BLaER1 treated with 17β-estradiol and CSF1 and Interleukin-3, amounts not matched to agents 10 nM and 100 nM (cell line): ENCODE results near the gene ALDH3B2.

ENCODE experiments used
- H3K27ac ChIP-seq, 11 experiments: shearing (Covaris generic); formaldehyde crosslinking; 2 replicates each; pipeline ENCODE4 v1.8.1; 2022
- H3K27me3 ChIP-seq, 11 experiments: shearing (Covaris generic); formaldehyde crosslinking; 2 replicates each; pipeline ENCODE4 v1.8.1; 2022
- H3K36me3 ChIP-seq, 11 experiments: shearing (Covaris generic); formaldehyde crosslinking; 2 replicates each; pipeline ENCODE4 v1.8.1; 2022
- H3K4me1 ChIP-seq, 10 experiments: shearing (Covaris generic); formaldehyde crosslinking; 2 replicates each; pipeline ENCODE4 v1.8.1; 2022
- H3K4me2 ChIP-seq, 11 experiments: shearing (Covaris generic); formaldehyde crosslinking; 2 replicates each; pipeline ENCODE4 v1.8.1; 2022
- H3K4me3 ChIP-seq, 10 experiments: shearing (Covaris generic); formaldehyde crosslinking; 2 replicates each; pipeline ENCODE4 v1.8.1; 2022
- H3K9ac ChIP-seq, 11 experiments: shearing (Covaris generic); formaldehyde crosslinking; 2 replicates each; pipeline ENCODE4 v1.8.1; 2022
- H3K9me3 ChIP-seq, 11 experiments: shearing (Covaris generic); formaldehyde crosslinking; replicated peaks in 1 of 11; 2 replicates each; pipeline ENCODE4 v1.8.1; 2022
- H4K20me1 ChIP-seq, 11 experiments: shearing (Covaris generic); formaldehyde crosslinking; 2 replicates each; pipeline ENCODE4 v1.8.1; 2022
- Cebpa-rat ChIP-seq, 11 experiments: shearing (Covaris generic); IDR thresholded peaks; 2 replicates each; pipeline ENCODE4 v1.8.1; 2022

ALDH3B2 gene

GRCh38 chr11:67656278-67656922 is 18.0 kb downstream of the ALDH3B2 start:
- Histone ChIP-seq H3K36me3 (peaks cover 0 to 6% (median 0%) of the 10 kb centered on the region in 11 experiments; a peak in 3 of 22 replicates), H3K9ac (no peak overlapping the region), H3K27ac (no peak overlapping the region), H3K4me3 (peak overlapping the region in 3 of 10 experiments; percentile 15 to 33 (median 32); a peak in 2 of 20 replicates), H3K4me2 (no peak overlapping the region), H4K20me1 (no peaks in the 10 kb centered on the region; a peak in 1 of 22 replicates), H3K4me1 (peaks cover 0 to 16% (median 9%) of the 10 kb centered on the region in 10 experiments; a peak in 10 of 20 replicates), H3K9me3 (peaks cover 42 to 56% (median 48%) of the 10 kb centered on the region in 11 experiments), H3K27me3 (no peaks in the 10 kb centered on the region)
- no peak for TF ChIP-seq Cebpa-rat (IDR thresholded peaks at IDR 0.05)

GRCh38 chr11:67654225-67654624 is 20.2 kb downstream of the ALDH3B2 start:
- H3K36me3 ChIP-seq = peaks cover 0 to 6% (median 0%) of the 10 kb centered on the region in 11 experiments; a peak in 3 of 22 replicates
- no peak overlapping the region for H3K4me3 ChIP-seq

GRCh38 chr11:67652965-67653845 is 21.2 kb downstream of the ALDH3B2 start:
- no peak overlapping the region for H3K27ac ChIP-seq
- no peak for TF ChIP-seq Cebpa-rat (IDR thresholded peaks at IDR 0.05)
- H3K36me3 ChIP-seq = peaks cover 0 to 6% (median 0%) of the 10 kb centered on the region in 11 experiments; a peak in 3 of 22 replicates
- peaks cover 42 to 49% (median 47%) of the 10 kb centered on the region in 11 experiments for H3K9me3 ChIP-seq
- H3K9ac ChIP-seq = no peak overlapping the region
- H3K4me2 ChIP-seq = no peak overlapping the region
- H3K27me3 ChIP-seq = peaks cover 0 to 10% (median 0%) of the 10 kb centered on the region in 11 experiments; a peak in 4 of 22 replicates
- peaks cover 22 to 40% (median 35%) of the 10 kb centered on the region in 10 experiments for H3K4me1 ChIP-seq
- H3K4me3 ChIP-seq = no peak overlapping the region
- peaks cover 0 to 9% (median 0%) of the 10 kb centered on the region in 11 experiments; a peak in 3 of 22 replicates for H4K20me1 ChIP-seq

More at GRCh38 chr11:67654225-67654624, 20.2 kb downstream of the ALDH3B2 start:
- Histone ChIP-seq H4K20me1 (no peaks in the 10 kb centered on the region), H3K27me3 (no peaks in the 10 kb centered on the region), H3K4me2 (no peak overlapping the region), H3K9ac (no peak overlapping the region), H3K4me1 (peaks cover 11 to 36% (median 28%) of the 10 kb centered on the region in 10 experiments), H3K9me3 (peaks cover 42 to 56% (median 48%) of the 10 kb centered on the region in 11 experiments), H3K27ac (no peak overlapping the region)
- no peak for TF ChIP-seq Cebpa-rat (IDR thresholded peaks at IDR 0.05)

- Histone ChIP-seq H3K9me3 (peaks cover 33 to 39% (median 36%) of the 10 kb centered on the region in 11 experiments), H3K9ac (no peak overlapping the region), H3K4me1 (peaks cover 32 to 50% (median 45%) of the 10 kb centered on the region in 10 experiments), H3K27me3 (peaks cover 0 to 20% (median 0%) of the 10 kb centered on the region in 11 experiments; a peak in 7 of 22 replicates), H3K4me3 (no peak overlapping the region), H3K36me3 (peaks cover 0 to 6% (median 0%) of the 10 kb centered on the region in 11 experiments; a peak in 3 of 22 replicates), H3K4me2 (peak overlapping the region in 3 of 11 experiments; percentile 19 to 88 (median 25); a peak in 2 of 22 replicates), H3K27ac (no peak overlapping the region), H4K20me1 (peaks cover 0 to 18% (median 0%) of the 10 kb centered on the region in 11 experiments; a peak in 4 of 22 replicates)
- TF ChIP-seq Cebpa-rat (IDR thresholded peaks at IDR 0.05) = no peak
Observed at GRCh38 chr11:67651976-67652781, 22.2 kb downstream of the ALDH3B2 start.

- Histone ChIP-seq H3K9me3 (peaks cover 10 to 16% (median 14%) of the 10 kb centered on the region in 11 experiments; a peak in 19 of 22 replicates), H3K4me1 (peaks cover 38 to 73% (median 68%) of the 10 kb centered on the region in 10 experiments), H3K9ac (peak overlapping the region; percentile 63 to 82 (median 75)), H3K4me3 (peak overlapping the region; percentile 59 to 75 (median 64)), H3K36me3 (no peaks in the 10 kb centered on the region), H3K27me3 (peaks cover 0 to 35% (median 0%) of the 10 kb centered on the region in 11 experiments; a peak in 7 of 22 replicates), H3K27ac (peak overlapping the region in 10 of 11 experiments; percentile 40 to 83 (median 69); a peak in 19 of 22 replicates), H4K20me1 (peaks cover 0 to 31% (median 3%) of the 10 kb centered on the region in 11 experiments; a peak in 5 of 22 replicates), H3K4me2 (peak overlapping the region; percentile 81 to 97 (median 93))
- TF ChIP-seq Cebpa-rat (IDR thresholded peaks at IDR 0.05) = no peak
Observed at GRCh38 chr11:67649634-67650510, 24.6 kb downstream of the ALDH3B2 start.

GRCh38 chr11:67648796-67649613 is 25.4 kb downstream of the ALDH3B2 start:
- Histone ChIP-seq H3K36me3 (no peaks in the 10 kb centered on the region), H3K9me3 (peaks cover 5 to 13% (median 9%) of the 10 kb centered on the region in 11 experiments; a peak in 19 of 22 replicates), H3K4me1 (peaks cover 38 to 79% (median 72%) of the 10 kb centered on the region in 10 experiments), H3K4me2 (peak overlapping the region; percentile 81 to 97 (median 93)), H4K20me1 (peaks cover 0 to 31% (median 3%) of the 10 kb centered on the region in 11 experiments; a peak in 5 of 22 replicates), H3K27me3 (peaks cover 0 to 35% (median 0%) of the 10 kb centered on the region in 11 experiments; a peak in 7 of 22 replicates), H3K4me3 (peak overlapping the region in 3 of 10 experiments; percentile 10 to 42 (median 22); a peak in 6 of 20 replicates), H3K27ac (peak overlapping the region in 9 of 11 experiments; percentile 3 to 58 (median 37); a peak in 14 of 22 replicates), H3K9ac (peak overlapping the region in 6 of 11 experiments; percentile 1 to 48 (median 14); a peak in 8 of 22 replicates)
- no peak for TF ChIP-seq Cebpa-rat (IDR thresholded peaks at IDR 0.05)
